Right lobe of liver (tissue), 6 donors: ENCODE data around the gene FGFR2. TPM values are rescaled to one million over a fixed set of nuclear protein-coding genes. Genes with fewer than 3 reads are reported as not detected.

Experiments used
- ATAC-seq, 4 donors: fragments of 200-7000 bp; cut with Tn5 transposase; one replicate each; pipeline ENCODE4 v1.9.1; 2020; ENCODE audit warnings: mild to moderate bottlenecking in 4 of 4, moderate library complexity in 4 of 4
- DNase-seq, 3 donors: peaks; one replicate each; pipeline ENCODE4 v3.0.0-alpha.2; 2020
- H3K27ac ChIP-seq, 3 donors: fragments of 200-600 bp; one replicate each; pipeline ENCODE4 v1.8.0; 2022
- H3K27me3 ChIP-seq, 2 donors: fragments of 200-600 bp; one replicate each; pipeline ENCODE4 v1.8.0; 2022
- H3K36me3 ChIP-seq, 4 donors: fragments of 200-600 bp; sonication (generic) in 1 of 4; one replicate each; pipeline versions ENCODE4 v1.5.1 to v1.8.0; 2017 to 2022; ENCODE audit warnings: control low read depth in 1 of 4
- H3K4me1 ChIP-seq, 4 donors: fragments of 200-600 bp; sonication (generic) in 1 of 4; one replicate each; pipeline versions ENCODE4 v1.5.1 to v1.8.0; 2017 to 2022; ENCODE audit warnings: control low read depth in 1 of 4
- H3K4me3 ChIP-seq, 3 donors: fragments of 200-600 bp; one replicate each; pipeline ENCODE4 v1.8.0; 2022
- H3K9me3 ChIP-seq, 4 donors: fragments of 200-600 bp; sonication (generic) in 1 of 4; one replicate each; pipeline versions ENCODE4 v1.5.1 to v1.8.0; 2017 to 2022; ENCODE audit warnings: control low read depth in 1 of 4
- CTCF ChIP-seq, 4 donors: fragments of 200-600 bp in 3 of 4; fragments of 450-650 bp in 1 of 4; IDR thresholded peaks; one replicate each; pipeline versions ENCODE4 v1.5.1 to v1.8.0; 2016 to 2022; ENCODE audit warnings: antibody characterized with exemption in 4 of 4, mild to moderate bottlenecking in 2 of 4
- POLR2A ChIP-seq: fragments of 450-650 bp; IDR thresholded peaks from one replicate; pipeline ENCODE4 v1.6.1; 2017; ENCODE audit warnings: antibody characterized with exemption, mild to moderate bottlenecking
- WGBS: methylation state at CpG from one replicate; pipeline ENCODE4 v1.1.6; 2018; ENCODE audit warnings: low coverage, low lambda C conversion rate; ENCODE audit not compliant: insufficient coverage; ENCODE audit errors: missing lambda C conversion rate; 5-methylcytosine and 5-hydroxymethylcytosine counted together
- intact Hi-C, 2 donors: fragments of 100-400 bp; cut with DNase I; formaldehyde crosslinking; loops; one replicate each; pipeline versions ENCODE4 v1.11.2 to v1.14.1; 2022
- total RNA-seq, 6 experiments: library from RNA; depleted of rRNA in 2 of 6; stranded (reverse); fragments of >200 nt in 2 of 6; fragmentation: NEBNext Ultra II Directional in 3 of 6; extraction: Animal tissue kit (Norgen Biotek cat#: 25700) in 3 of 6; gene quantifications; one replicate each; pipeline versions ENCODE4 v1.1.0 to v1.2.4, GENCODE V29; 2016 to 2023
- donor health status: DM: no; HTN: yes; CAD: no.
- donor health status: DM: no; HTN: no; CAD: no.
- donor health status: DM: no; HTN: no; CAD: no.
- donor health status: DM: no; HTN: yes; CAD: no.
- donor health status: DM: no; HTN: yes; CAD: no.

The FGFR2 gene
- total RNA-seq, 6 experiments from 2014 or later = 14.4 to 33.7 (median 23.0) TPM

GRCh38 chr10:121484401-121484800 is 113.8 kb downstream of the FGFR2 start:
- Histone ChIP-seq H3K27ac (no peak overlapping the region), H3K4me1 (no peaks in the 10 kb centered on the region), H3K27me3 (no peaks in the 10 kb centered on the region), H3K36me3 (peaks cover 0 to 2% (median 0%) of the 10 kb centered on the region in 4 donors), H3K9me3 (no peaks in the 10 kb centered on the region), H3K4me3 (no peak overlapping the region)
- ATAC-seq (no peak), DNase-seq (no peak)
- TF ChIP-seq CTCF (IDR thresholded peaks at IDR 0.05) (no peak), POLR2A (no peak)
- intact Hi-C loops = no loop called here
- WGBS = 84% methylated on average over 8 of the region's 8 CpGs

GRCh38 chr10:121481180-121481579 is 117.1 kb downstream of the FGFR2 start:
- DNase-seq = peak in 1 of 3 donors; percentile 4

GRCh38 chr10:121478556-121478955 is 119.7 kb downstream of the FGFR2 start:
- Histone ChIP-seq H3K36me3 (peaks cover 0 to 2% (median 0%) of the 10 kb centered on the region in 4 donors), H3K4me1 (no peaks in the 10 kb centered on the region), H3K27ac (no peak overlapping the region), H3K9me3 (no peaks in the 10 kb centered on the region), H3K4me3 (no peak overlapping the region), H3K27me3 (no peaks in the 10 kb centered on the region)
- WGBS = 87% methylated on average over 7 of the region's 7 CpGs
- no peak for DNase-seq
- intact Hi-C loops = no loop called here
- no peak for TF ChIP-seq CTCF (IDR thresholded peaks at IDR 0.05)
- ATAC-seq = no peak

More at GRCh38 chr10:121481180-121481579, 117.1 kb downstream of the FGFR2 start:
- H3K9me3 ChIP-seq = no peaks in the 10 kb centered on the region
- WGBS = 83% methylated on average over 1 of the region's 1 CpG
- TF ChIP-seq POLR2A (no peak), CTCF (IDR thresholded peaks at IDR 0.05) (no peak)
- no peak for ATAC-seq
- no peaks in the 10 kb centered on the region for H3K27me3 ChIP-seq
- H3K4me1 ChIP-seq = no peaks in the 10 kb centered on the region
- intact Hi-C loops = no loop called here
- H3K36me3 ChIP-seq = peaks cover 0 to 2% (median 0%) of the 10 kb centered on the region in 4 donors
- H3K4me3 ChIP-seq = no peak overlapping the region
- H3K27ac ChIP-seq = no peak overlapping the region

- no peak overlapping the region for H3K4me3 ChIP-seq
- DNase-seq = no peak
- no peak for TF ChIP-seq CTCF (IDR thresholded peaks at IDR 0.05)
- TF ChIP-seq POLR2A = no peak
Measured at GRCh38 chr10:121469797-121470606, 128.2 kb downstream of the FGFR2 start.

More at GRCh38 chr10:121469797-121470606, 128.2 kb downstream of the FGFR2 start:
- Histone ChIP-seq H3K27ac (no peak overlapping the region), H3K9me3 (no peaks in the 10 kb centered on the region), H3K27me3 (no peaks in the 10 kb centered on the region), H3K4me1 (no peaks in the 10 kb centered on the region), H3K36me3 (no peaks in the 10 kb centered on the region)
- no peak for ATAC-seq
- 71% methylated on average over 13 of the region's 19 CpGs for WGBS
- intact Hi-C loops = no loop called here
